Fibroblast of pulmonary artery (primary cell): Measurements from ENCODE around the gene STAP2.

Experiments
- DNase-seq: peaks from one replicate; pipeline ENCODE4 v3.0.0-alpha.2; 2010; ENCODE audit warnings: low read depth
- H3K4me3 ChIP-seq: replicated peaks from 2 replicates; pipeline ENCODE4 v1.5.1; 2011; ENCODE audit warnings: low read depth, mild to moderate bottlenecking, control low read depth, low read length, moderate library complexity
- TF ChIP-seq, protein P1 (sequence below): IDR thresholded peaks from 2 replicates; pipeline ENCODE4 v1.5.1; 2011; ENCODE audit warnings: mild to moderate bottlenecking, control low read depth, low read length, inconsistent platforms; ENCODE audit errors: missing control alignments

STAP2 gene

DNA sequence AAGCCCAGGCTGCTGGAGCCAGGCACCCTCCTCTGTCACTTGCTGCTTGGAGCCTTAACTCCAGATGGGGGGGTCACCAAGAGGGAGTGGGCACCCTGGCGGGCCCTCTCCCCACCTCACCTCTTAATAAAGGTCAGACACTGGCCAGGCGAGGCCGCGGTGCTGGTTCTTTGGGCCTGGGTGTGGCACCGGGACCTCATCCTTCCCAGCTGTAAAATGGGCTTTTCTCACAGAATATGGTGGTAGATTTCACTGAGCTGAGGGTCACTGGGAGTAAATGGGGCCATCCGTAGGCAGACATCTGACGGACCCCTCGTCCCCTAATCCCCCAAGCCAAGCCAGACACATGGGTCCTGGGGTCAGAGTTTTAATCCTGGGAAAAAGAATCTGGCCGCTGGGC lies 14.9 kb downstream of the STAP2 start:
- H3K4me3 ChIP-seq: no peak overlapping the region
- TF ChIP-seq, protein P1, sequence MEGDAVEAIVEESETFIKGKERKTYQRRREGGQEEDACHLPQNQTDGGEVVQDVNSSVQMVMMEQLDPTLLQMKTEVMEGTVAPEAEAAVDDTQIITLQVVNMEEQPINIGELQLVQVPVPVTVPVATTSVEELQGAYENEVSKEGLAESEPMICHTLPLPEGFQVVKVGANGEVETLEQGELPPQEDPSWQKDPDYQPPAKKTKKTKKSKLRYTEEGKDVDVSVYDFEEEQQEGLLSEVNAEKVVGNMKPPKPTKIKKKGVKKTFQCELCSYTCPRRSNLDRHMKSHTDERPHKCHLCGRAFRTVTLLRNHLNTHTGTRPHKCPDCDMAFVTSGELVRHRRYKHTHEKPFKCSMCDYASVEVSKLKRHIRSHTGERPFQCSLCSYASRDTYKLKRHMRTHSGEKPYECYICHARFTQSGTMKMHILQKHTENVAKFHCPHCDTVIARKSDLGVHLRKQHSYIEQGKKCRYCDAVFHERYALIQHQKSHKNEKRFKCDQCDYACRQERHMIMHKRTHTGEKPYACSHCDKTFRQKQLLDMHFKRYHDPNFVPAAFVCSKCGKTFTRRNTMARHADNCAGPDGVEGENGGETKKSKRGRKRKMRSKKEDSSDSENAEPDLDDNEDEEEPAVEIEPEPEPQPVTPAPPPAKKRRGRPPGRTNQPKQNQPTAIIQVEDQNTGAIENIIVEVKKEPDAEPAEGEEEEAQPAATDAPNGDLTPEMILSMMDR: no peak
- no peak for DNase-seq

- TF ChIP-seq, protein P1: no peak
- DNase-seq: no peak
- H3K4me3 ChIP-seq: no peak overlapping the region
Measured at GRCh38 chr19:4322942-4323665, 15.5 kb downstream of the STAP2 start.

DNA sequence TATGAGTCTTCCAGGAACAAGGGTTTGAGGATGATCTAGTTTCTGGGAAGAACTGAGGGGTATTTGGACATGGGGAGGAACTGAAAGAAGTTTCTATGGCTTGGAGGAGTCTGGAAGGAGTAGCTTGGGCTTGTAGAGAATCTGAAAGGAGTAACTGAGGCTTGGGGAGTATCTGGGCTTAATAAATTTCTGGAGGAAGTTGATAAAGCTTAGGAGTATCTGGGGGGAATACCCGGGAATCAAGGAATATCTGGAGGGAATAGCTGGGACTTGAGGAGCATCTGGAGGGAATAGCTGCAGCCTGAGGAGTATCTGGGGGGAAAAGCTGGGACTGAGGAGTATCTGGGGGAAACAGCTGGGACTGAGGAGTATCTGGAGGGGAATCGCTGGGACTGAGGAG lies 18.2 kb downstream of the STAP2 start:
- TF ChIP-seq, protein P1: no peak

DNA sequence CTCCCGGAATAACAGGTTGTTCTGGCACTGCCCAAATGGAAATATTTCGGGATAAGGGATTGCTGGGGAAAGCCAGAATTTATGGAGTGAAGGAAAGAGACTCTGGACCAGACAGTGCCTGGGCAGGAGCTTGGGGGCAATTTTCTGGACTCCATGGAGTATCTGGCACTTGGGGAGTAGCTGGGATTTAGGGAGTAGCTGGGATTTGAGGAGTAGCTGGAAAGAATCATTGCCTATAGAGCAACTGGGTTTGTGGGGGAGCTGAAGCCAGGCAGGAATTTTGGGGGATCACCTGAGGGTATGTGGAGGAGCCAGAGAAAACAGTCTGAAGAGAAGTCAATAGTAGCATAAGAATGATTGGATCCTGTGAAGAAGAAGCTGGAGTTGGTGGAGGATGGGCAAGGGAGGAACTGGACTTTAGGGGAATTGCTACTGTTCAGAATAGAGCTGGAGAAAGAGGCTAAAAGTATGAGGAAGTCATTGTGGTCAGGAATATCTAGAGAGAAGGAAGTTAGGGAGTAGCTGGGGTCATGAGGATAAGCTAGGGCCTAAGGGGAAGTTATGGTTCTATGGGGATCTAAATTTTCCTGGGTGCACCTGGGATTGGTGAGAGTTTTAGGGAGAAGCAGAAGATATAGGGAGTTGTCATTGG lies 19.4 kb downstream of the STAP2 start:
- H3K4me3 ChIP-seq: no peak overlapping the region
- no peak for DNase-seq
- TF ChIP-seq, protein P1: no peak

More for the DNA sequence above, 18.2 kb downstream of the STAP2 start:
- DNase-seq: no peak
- H3K4me3 ChIP-seq: no peak overlapping the region

GRCh38 chr19:4318460-4318859 lies 20.2 kb downstream of the STAP2 start:
- TF ChIP-seq, protein P1: no peak
- no peak for DNase-seq
- H3K4me3 ChIP-seq: no peak overlapping the region

DNA sequence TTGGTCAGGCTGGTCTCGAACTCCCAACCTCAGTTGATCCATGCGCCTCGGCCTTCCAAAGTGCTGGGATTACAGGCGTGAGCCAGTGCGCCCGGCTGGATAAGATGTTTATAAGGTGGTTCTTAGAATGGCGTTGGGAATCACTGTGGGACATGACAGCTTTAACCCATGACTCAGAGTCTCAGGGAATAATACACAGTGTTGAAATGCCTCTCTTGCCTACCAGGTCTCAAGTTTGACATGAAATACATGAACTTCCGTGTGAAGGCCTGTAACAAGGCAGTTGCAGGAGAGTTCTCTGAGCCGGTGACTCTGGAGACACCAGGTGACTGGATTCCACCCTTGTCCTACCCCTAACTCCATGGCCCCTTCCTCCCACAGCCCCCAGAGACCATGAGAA lies 21.7 kb downstream of the STAP2 start:
- H3K4me3 ChIP-seq: no peak overlapping the region
- no peak for DNase-seq
- TF ChIP-seq, protein P1: no peak
